Stimulated activated naive CD8-positive, alpha-beta T cell treated with anti-CD3 and anti-CD28 coated beads, Interleukin-15, Interleukin-2, amounts not matched to agents 100 ng/mL and 50 ng/mL, for 24 hours (primary cell): Measurements from ENCODE around the gene DNAH10.

Experiments
- H3K27ac Mint-ChIP-seq: one replicate; pipeline ENCODE4 v1.8.0; 2021; ENCODE audit warnings: mild to moderate bottlenecking, mixed read lengths
- H3K27me3 Mint-ChIP-seq: one replicate; pipeline ENCODE4 v1.8.0; 2021; ENCODE audit warnings: mixed read lengths
- H3K36me3 Mint-ChIP-seq: one replicate; pipeline ENCODE4 v1.8.0; 2021; ENCODE audit warnings: low read depth, mixed read lengths
- H3K4me1 Mint-ChIP-seq: one replicate; pipeline ENCODE4 v1.8.0; 2021; ENCODE audit warnings: low read depth, mixed read lengths
- H3K4me3 Mint-ChIP-seq: one replicate; pipeline ENCODE4 v1.8.0; 2021; ENCODE audit warnings: mild to moderate bottlenecking, mixed read lengths
- H3K9me3 Mint-ChIP-seq: one replicate; pipeline ENCODE4 v1.8.0; 2021; ENCODE audit warnings: mixed read lengths

DNAH10 gene

DNA sequence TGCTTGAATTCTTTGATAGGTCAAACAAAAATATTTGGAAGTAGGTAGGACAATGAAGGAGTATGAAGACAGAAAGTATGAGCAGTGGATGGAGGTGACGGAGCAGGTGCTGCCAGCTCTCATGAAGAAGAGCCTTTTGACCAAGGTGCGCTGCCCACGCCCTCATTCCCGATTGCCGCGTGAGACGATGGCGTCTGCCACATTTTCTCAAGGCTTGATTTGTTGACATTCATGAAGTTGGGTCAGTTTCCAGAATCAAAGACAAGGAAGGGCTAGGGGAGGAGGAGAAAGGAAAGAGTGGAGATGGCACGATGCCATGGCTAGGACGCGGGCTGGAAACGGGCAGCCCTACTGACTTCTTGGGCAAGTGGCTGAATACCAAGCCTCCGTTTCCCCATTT lies 37.1 kb downstream of the DNAH10 start:
- no peak overlapping the region for H3K27ac Mint-ChIP-seq
- no peak overlapping the region for H3K4me3 Mint-ChIP-seq
- no peaks in the 10 kb centered on the region for H3K9me3 Mint-ChIP-seq
- H3K36me3 Mint-ChIP-seq = no peaks in the 10 kb centered on the region
- H3K27me3 Mint-ChIP-seq = peaks cover 3% of the 10 kb centered on the region
- no peaks in the 10 kb centered on the region for H3K4me1 Mint-ChIP-seq

DNA sequence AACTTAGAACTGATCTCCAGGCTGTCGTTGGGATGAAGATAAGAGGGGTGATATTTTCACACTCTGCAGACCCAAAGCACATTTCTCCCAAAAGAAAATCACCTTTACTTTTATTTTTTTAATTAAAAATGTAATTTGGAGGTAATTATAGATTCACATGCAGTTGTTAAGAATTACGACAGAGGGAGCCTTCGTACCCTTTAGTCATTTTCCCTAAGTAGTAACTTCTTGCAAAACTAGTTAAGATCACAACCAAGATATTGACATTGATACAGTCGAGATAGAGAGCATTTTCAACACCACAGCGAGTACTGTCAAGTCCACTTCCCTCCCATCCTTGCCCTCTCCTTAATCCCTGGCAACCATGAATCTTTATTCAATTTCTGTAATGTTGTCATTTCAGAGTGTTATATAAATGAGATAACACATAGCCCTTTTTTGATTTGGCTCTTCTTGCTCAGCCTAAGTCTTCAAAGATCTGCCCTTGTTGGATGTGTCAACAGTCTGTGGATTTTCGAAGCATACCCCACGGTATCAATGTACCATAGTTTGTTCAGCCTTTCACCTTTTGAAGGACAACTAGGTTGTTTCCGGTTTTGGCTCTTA lies 39.6 kb downstream of the DNAH10 start:
- Mint-ChIP-seq H3K9me3 (no peaks in the 10 kb centered on the region), H3K27me3 (peaks cover 3% of the 10 kb centered on the region), H3K4me3 (no peak overlapping the region), H3K4me1 (no peaks in the 10 kb centered on the region), H3K36me3 (no peaks in the 10 kb centered on the region), H3K27ac (no peak overlapping the region)

DNA sequence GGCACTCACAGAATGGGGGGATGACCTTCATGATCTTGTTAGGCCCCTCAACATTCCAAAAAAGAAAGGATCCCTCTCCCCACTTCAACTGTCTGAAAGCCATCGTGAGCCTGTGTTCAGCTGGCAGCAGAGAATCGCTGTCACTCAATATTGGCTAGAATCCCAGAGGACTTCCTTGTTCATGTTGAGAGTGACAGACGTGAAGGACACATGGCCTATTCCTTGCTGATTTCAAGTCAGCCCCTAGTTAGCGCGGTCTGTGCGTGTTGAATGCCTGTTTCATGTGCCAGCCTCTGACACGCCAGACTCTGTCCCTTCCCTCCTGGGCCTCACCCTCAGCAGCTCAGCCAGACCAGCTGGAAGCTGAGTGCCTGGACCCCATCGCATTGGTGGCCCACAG lies 43.1 kb downstream of the DNAH10 start:
- Mint-ChIP-seq H3K27me3 (peaks cover 14% of the 10 kb centered on the region), H3K9me3 (no peaks in the 10 kb centered on the region), H3K36me3 (no peaks in the 10 kb centered on the region), H3K4me3 (no peak overlapping the region), H3K27ac (no peak overlapping the region), H3K4me1 (no peaks in the 10 kb centered on the region)

DNA sequence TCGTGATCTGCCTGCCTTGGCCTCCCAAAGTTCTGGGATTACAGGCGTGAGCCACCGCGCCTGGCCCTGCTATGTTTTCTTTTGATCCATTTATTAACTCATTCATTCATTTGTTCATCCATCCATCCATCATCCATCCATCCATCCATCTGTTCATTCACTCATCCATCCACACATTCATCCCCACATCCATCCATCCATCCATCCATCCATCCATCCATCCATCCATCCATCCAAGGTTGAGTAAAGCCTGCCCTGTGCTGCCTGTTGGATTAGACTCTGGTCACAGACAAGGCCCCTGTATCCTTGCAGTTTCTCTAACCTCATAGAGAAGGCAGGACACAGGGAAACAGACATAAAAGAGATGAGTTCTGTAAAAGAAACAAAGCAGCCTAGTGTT lies 44.9 kb downstream of the DNAH10 start:
- Mint-ChIP-seq H3K27me3 (peaks cover 14% of the 10 kb centered on the region), H3K4me1 (peaks cover 4% of the 10 kb centered on the region), H3K4me3 (no peak overlapping the region), H3K36me3 (no peaks in the 10 kb centered on the region), H3K9me3 (no peaks in the 10 kb centered on the region), H3K27ac (no peak overlapping the region)

DNA sequence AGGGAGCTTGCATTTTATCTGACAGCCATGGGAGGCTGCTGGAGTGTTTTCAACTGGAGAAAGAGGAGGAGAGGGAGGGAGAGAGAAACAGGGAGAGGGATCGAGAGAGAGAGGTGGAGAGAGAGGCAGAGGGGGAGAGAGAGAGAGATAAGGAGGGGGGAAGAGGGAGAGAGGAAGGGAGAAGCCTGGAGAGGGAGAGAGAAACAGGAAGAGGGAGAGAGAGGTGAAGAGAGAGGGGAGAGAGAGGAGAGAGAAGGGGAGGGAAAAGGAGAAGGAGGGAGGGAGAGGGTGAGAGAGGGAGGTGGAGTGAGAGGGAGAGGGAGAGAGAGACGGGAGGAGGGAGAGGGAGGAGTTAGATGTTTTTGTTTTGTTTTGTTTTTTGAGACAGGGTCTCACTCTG lies 45.6 kb downstream of the DNAH10 start:
- H3K9me3 Mint-ChIP-seq = no peaks in the 10 kb centered on the region
- no peak overlapping the region for H3K4me3 Mint-ChIP-seq
- peaks cover 11% of the 10 kb centered on the region for H3K4me1 Mint-ChIP-seq
- no peak overlapping the region for H3K27ac Mint-ChIP-seq
- peaks cover 14% of the 10 kb centered on the region for H3K27me3 Mint-ChIP-seq
- H3K36me3 Mint-ChIP-seq = no peaks in the 10 kb centered on the region

DNA sequence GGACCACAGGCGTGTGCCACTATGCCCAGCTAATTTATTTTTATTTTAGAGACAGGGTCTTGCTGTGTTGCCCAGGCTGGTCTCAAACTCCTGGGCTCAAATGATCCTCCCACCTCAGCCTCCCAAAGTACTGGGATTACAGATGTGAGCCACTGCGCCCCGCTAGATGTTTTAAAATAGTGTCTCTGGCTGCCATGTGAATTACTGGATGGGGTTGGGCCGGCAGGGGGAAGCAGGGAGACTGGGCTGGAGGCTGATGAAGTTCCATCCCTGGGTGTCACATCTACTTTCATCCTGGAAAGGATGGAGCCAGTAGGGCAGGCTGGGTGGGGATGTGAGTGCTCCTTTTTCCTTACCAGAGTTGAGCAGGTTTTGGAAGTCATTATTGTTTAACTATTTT lies 46.1 kb downstream of the DNAH10 start:
- no peak overlapping the region for H3K27ac Mint-ChIP-seq
- H3K4me1 Mint-ChIP-seq = peaks cover 11% of the 10 kb centered on the region
- H3K4me3 Mint-ChIP-seq = no peak overlapping the region
- peaks cover 14% of the 10 kb centered on the region for H3K27me3 Mint-ChIP-seq
- no peaks in the 10 kb centered on the region for H3K9me3 Mint-ChIP-seq
- no peaks in the 10 kb centered on the region for H3K36me3 Mint-ChIP-seq

DNA sequence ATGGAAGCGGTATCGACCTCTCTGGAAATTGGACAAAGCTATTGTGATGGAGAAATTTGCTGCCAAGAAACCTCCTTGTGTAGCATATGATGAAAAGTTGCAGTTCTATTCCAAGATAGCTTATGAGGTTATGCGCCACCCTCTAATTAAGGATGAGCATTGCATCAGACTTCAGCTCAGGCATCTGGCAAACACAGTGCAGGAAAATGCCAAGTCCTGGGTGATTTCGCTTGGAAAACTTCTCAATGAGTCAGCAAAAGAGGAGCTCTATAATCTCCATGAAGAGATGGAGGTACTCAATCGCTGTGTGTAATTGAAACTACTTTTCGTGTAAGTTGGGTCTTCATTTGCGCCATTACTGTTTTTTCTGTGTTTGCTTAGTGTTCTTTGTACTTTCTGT lies 51.2 kb downstream of the DNAH10 start:
- Mint-ChIP-seq H3K27me3 (peaks cover 8% of the 10 kb centered on the region), H3K27ac (no peak overlapping the region), H3K4me1 (peaks cover 11% of the 10 kb centered on the region), H3K36me3 (no peaks in the 10 kb centered on the region), H3K4me3 (no peak overlapping the region), H3K9me3 (peaks cover 8% of the 10 kb centered on the region)

DNA sequence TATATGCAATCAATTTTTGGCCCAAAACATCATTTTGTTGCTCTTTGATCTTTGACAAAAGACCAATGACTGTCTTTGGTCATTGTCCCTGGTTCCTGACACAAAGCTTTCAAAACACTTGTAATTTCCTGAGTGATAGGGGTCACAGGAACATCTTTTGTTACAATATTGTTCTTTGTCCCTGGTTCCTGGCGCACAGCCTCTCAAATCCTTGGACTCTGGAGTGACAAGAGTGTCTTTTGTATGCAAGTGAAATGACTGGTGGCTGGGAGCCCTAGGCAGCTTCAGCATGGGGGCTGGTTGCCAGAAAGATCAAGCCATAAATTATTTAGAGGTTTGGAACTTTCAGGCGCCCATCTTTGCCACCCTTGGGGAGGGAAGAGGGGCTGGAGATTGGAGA lies 53.9 kb downstream of the DNAH10 start:
- H3K36me3 Mint-ChIP-seq = no peaks in the 10 kb centered on the region
- H3K27ac Mint-ChIP-seq = no peak overlapping the region
- peaks cover 11% of the 10 kb centered on the region for H3K4me1 Mint-ChIP-seq
- no peak overlapping the region for H3K4me3 Mint-ChIP-seq
- H3K27me3 Mint-ChIP-seq = peaks cover 15% of the 10 kb centered on the region
- H3K9me3 Mint-ChIP-seq = peaks cover 8% of the 10 kb centered on the region

DNA sequence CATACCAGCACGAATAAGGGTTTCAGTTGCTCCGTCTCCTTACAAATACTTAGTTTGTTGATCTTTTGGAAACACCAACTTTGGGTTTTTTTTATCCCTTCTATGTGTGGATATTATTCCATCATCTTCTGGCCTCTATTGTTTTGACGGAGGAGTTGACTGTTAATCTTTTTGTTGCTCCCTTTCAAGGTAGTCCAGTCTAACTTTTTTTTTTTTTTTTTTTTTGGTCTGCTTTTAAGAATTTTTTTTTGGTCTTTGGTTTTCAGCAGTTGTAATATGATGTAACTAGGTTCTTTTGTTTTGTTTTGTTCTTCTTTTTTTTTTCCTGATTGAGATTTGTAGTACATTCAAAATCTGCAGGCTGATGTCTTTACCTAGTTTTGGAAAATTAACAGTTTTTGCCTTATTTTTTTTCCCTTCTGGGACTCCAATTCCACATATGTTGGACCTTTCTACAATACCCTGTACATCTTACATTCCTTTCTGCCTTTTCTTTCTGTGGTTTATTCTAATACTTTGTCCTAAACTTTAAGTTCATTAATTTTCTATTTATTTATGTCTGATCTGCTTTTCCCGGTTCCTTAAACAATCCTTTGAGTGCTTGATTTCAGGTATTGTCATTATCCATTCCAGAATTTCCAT lies 54.9 kb downstream of the DNAH10 start:
- no peak overlapping the region for H3K27ac Mint-ChIP-seq
- H3K27me3 Mint-ChIP-seq = peaks cover 15% of the 10 kb centered on the region
- H3K9me3 Mint-ChIP-seq = peaks cover 8% of the 10 kb centered on the region
- H3K36me3 Mint-ChIP-seq = no peaks in the 10 kb centered on the region
- H3K4me3 Mint-ChIP-seq = no peak overlapping the region
- H3K4me1 Mint-ChIP-seq = peaks cover 7% of the 10 kb centered on the region

DNA sequence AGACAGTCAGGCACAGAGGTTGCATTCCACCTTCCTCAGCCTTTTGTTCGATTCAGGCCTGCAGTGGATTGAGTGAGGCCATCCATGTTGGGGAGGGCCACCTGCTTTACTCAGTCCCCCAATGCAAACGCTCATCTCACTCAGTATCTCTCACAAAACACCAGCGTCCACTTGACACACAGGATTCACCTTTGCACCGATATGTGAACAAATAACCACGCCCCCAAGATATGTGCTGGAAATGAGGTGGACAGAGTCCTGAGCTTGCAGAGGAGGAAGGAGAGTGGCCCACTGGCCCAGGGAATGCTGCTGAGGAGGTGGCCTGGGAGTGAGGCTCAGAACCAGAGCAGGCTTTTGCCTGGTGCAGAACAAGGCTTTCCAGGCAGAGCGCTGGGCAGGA lies 60.7 kb downstream of the DNAH10 start:
- H3K27ac Mint-ChIP-seq = no peak overlapping the region
- H3K36me3 Mint-ChIP-seq = no peaks in the 10 kb centered on the region
- no peaks in the 10 kb centered on the region for H3K4me1 Mint-ChIP-seq
- peaks cover 13% of the 10 kb centered on the region for H3K27me3 Mint-ChIP-seq
- H3K4me3 Mint-ChIP-seq = no peak overlapping the region
- no peaks in the 10 kb centered on the region for H3K9me3 Mint-ChIP-seq

DNA sequence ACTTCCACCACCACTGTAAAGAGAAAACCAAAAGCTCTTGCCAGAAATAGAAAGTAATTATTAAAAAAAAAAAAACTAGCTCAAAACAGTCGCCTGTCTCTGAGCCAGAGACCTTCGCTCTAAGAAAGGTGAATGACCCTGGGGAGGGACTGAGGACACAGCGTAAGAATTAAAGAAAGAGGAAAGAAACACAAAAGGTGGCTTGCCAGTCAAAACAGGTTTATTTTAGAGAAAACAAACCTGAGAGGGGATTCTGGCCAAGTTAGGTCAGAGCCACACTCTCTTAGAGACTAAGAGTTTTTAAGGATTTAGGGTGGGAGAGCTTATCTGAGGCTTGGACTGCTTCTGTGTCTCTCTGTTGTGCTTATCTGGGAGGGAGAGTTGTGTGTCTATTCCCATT lies 66.0 kb downstream of the DNAH10 start:
- peaks cover 7% of the 10 kb centered on the region for H3K27me3 Mint-ChIP-seq
- no peak overlapping the region for H3K27ac Mint-ChIP-seq
- no peaks in the 10 kb centered on the region for H3K9me3 Mint-ChIP-seq
- no peak overlapping the region for H3K4me3 Mint-ChIP-seq
- no peaks in the 10 kb centered on the region for H3K36me3 Mint-ChIP-seq
- no peaks in the 10 kb centered on the region for H3K4me1 Mint-ChIP-seq

DNA sequence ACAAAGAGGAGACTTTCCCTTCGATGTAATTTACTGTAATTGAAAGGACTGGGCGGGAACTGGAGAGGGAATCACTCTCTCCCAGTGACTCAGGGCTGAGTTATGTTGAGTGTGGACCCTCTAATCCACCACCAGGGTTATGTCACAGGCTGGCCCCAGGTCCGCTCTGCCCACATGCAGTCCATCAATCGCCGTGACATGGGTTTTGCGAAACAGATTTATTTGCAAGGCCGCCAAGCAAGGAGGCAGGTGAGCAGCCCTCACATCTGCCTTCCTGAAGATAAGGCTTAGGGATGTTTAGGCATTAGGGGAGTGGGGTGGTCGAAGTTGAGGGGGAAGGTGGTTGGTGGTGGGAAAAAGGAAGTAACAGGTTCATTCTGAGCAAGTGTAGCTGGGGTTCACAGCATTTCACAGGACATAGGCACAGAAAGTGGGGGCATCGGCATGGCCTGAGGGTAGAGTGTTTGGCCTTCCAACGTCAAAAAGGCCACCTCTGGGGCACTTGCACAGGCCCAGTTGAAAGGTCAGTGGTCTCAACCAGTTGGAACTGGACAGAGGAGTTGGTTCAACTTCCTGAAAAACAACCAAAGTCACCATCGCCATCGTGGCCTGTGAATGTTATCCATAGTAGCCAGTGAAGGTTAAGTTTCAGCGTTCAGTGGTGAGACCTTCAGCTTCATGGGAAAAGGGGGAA lies 66.9 kb downstream of the DNAH10 start:
- H3K36me3 Mint-ChIP-seq = no peaks in the 10 kb centered on the region
- H3K4me3 Mint-ChIP-seq = no peak overlapping the region
- H3K27ac Mint-ChIP-seq = no peak overlapping the region
- peaks cover 7% of the 10 kb centered on the region for H3K27me3 Mint-ChIP-seq
- no peaks in the 10 kb centered on the region for H3K9me3 Mint-ChIP-seq
- no peaks in the 10 kb centered on the region for H3K4me1 Mint-ChIP-seq

DNA sequence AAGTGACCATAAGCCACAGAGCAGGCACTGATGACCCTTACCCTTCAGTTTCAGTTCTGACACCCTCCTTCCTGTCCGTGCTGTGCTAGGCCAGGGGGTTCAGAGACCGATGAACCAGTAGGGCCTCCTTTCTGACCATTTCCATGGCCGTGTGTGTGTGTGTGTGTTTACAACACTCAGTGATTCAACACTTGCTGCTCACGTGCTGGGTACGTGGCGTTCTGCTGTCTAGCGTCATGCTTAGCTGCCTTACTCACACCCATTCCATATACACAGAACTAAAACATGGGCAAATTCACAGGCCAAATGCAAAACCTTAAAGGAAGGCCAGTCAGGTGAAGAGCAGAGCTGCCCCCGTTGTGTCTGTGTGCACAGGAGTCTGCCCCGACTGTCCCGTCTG lies 67.5 kb downstream of the DNAH10 start:
- H3K36me3 Mint-ChIP-seq = no peaks in the 10 kb centered on the region
- H3K4me3 Mint-ChIP-seq = no peak overlapping the region

DNA sequence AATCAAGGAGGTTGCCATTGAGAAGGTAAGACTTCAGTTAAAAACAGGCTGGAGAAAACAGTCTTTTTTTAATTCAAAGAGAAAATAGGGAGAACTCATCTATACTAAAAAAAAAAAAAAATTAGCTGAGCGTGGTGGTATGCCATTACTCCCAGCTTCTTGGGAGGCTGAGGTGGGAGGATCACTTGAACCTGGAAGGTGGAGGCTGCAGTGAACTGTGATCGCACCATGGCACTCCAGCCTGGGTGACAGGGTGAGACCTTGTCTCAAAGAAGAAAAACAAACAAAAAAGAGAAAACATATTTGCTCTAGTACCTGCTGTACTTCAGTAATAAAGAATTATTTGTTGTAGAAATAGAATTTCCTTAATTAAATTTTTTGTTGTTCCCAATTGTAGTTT lies 68.6 kb downstream of the DNAH10 start:
- Mint-ChIP-seq H3K27ac (no peak overlapping the region), H3K36me3 (no peaks in the 10 kb centered on the region), H3K9me3 (peaks cover 10% of the 10 kb centered on the region), H3K4me3 (no peak overlapping the region), H3K27me3 (peaks cover 7% of the 10 kb centered on the region), H3K4me1 (no peaks in the 10 kb centered on the region)

More for the DNA sequence above, 67.5 kb downstream of the DNAH10 start:
- no peak overlapping the region for H3K27ac Mint-ChIP-seq
- H3K27me3 Mint-ChIP-seq = peaks cover 7% of the 10 kb centered on the region
- H3K4me1 Mint-ChIP-seq = no peaks in the 10 kb centered on the region
- peaks cover 2% of the 10 kb centered on the region for H3K9me3 Mint-ChIP-seq

DNA sequence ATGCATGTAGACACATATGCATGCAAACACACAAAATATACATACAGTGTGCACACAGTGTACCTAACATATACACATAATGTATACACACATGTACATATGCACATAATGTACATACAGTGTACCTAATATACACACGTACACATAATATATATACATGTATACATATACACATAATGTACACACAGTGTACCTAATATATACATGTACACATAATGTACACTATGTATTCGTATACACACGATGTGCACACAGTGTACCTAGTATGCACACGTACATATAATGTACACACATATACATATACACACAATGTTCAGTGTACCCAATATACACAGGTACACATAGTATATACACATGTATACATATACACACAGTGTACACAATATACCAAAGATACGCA lies 70.0 kb downstream of the DNAH10 start:
- H3K27ac Mint-ChIP-seq = no peak overlapping the region

More for the DNA sequence above, 70.0 kb downstream of the DNAH10 start:
- Mint-ChIP-seq H3K27me3 (peaks cover 7% of the 10 kb centered on the region), H3K4me3 (no peak overlapping the region), H3K9me3 (peaks cover 10% of the 10 kb centered on the region), H3K36me3 (no peaks in the 10 kb centered on the region), H3K4me1 (no peaks in the 10 kb centered on the region)
